HCT116 (cell line): ENCODE results near the gene LMX1A. TPM values are rescaled to one million over a fixed set of nuclear protein-coding genes. Genes with fewer than 3 reads are reported as not detected.

Source experiments
- ATAC-seq: fragments of 200-7000 bp; cut with Tn5 transposase; 2 replicates; pipeline ENCODE4 v1.9.1; 2020; ENCODE audit warnings: mild to moderate bottlenecking, moderate library complexity
- BruUV-seq: library from RNA; stranded (reverse); fragments of 400-500 nt; replicated peaks from 2 replicates; lab custom pipeline; 2021; lab: Mats Ljungman, UMichigan
- CTCF ChIA-PET: fragments of 300-600 bp; sonication (Branson Sonifier 250); formaldehyde crosslinking; loops from one replicate; lab custom pipeline; 2021; ENCODE audit warnings: antibody characterized with exemption; lab: Charles Lee
- POLR2A ChIA-PET: fragments of 300-600, 350-600 bp; sonication (Branson Sonifier 250); formaldehyde crosslinking; loops from one replicate; lab custom pipeline; 2021; ENCODE audit warnings: antibody characterized with exemption; lab: Charles Lee
- RAD21 ChIA-PET, 2 experiments: fragments of 300-600 bp; sonication (Branson Sonifier 250); formaldehyde crosslinking; loops; one replicate each; lab custom pipeline; 2023; ENCODE audit warnings: low total read pairs in 2 of 2; ENCODE audit not compliant: uncharacterized antibody in 2 of 2, unreplicated experiment in 2 of 2, low non-redundant PET in 1 of 2; lab: Charles Lee
- DNase-seq: peaks from one replicate; pipeline ENCODE4 v3.0.0-alpha.2; 2010; ENCODE audit warnings: low read depth, low spot score
- H2AFZ ChIP-seq: fragments of 200-600 bp; shearing (Covaris generic), sonication (generic); 2 replicates; pipeline ENCODE4 v1.6.1; 2017; ENCODE audit warnings: low read depth, mixed run types, mixed read lengths, antibody characterized with exemption, low read length; ENCODE audit not compliant: poor library complexity, severe bottlenecking
- H3K27ac ChIP-seq: 2 replicates; pipeline ENCODE4 v1.5.1; 2012; ENCODE audit warnings: low read depth, low read length
- H3K27me3 ChIP-seq: fragments of 200-600 bp; sonication (generic); 2 replicates; pipeline ENCODE4 v1.6.1; 2016; ENCODE audit warnings: mixed run types, low read length, mixed read lengths; ENCODE audit not compliant: insufficient read depth
- H3K36me3 ChIP-seq, 2 experiments: fragments of 200-500 bp in 1 of 2; fragments of 200-600 bp in 1 of 2; sonication (Bioruptor generic) in 1 of 2; sonication (generic) in 1 of 2; 2 replicates each; pipeline versions ENCODE4 v1.5.1 to v1.6.1; 2014 to 2016; ENCODE audit warnings: low read length in 2 of 2, inconsistent platforms in 1 of 2, mixed read lengths in 1 of 2, mixed run types in 1 of 2; ENCODE audit not compliant: insufficient read depth in 2 of 2, control insufficient read depth in 1 of 2
- H3K4me1 ChIP-seq, 2 experiments: fragments of 200-600 bp in 1 of 2; sonication (generic) in 1 of 2; 2 replicates each; pipeline versions ENCODE4 v1.5.1 to v1.6.1; 2012 to 2017; ENCODE audit warnings: low read length in 2 of 2, inconsistent platforms in 1 of 2, mild to moderate bottlenecking in 1 of 2, mixed read lengths in 1 of 2, mixed run types in 1 of 2, moderate library complexity in 1 of 2; ENCODE audit not compliant: insufficient read depth in 2 of 2, control insufficient read depth in 1 of 2
- H3K4me2 ChIP-seq: fragments of 200-600 bp; sonication (generic); 2 replicates; pipeline ENCODE4 v1.6.1; 2017; ENCODE audit warnings: mixed run types, low read length, mixed read lengths
- H3K4me3 ChIP-seq, 2 experiments: fragments of 200-600 bp in 1 of 2; sonication (generic) in 1 of 2; replicated peaks in 1 of 2; 2 replicates each; pipeline ENCODE4 v1.5.1; 2011 to 2016; ENCODE audit warnings: low read length in 2 of 2, control low read depth in 1 of 2, low read depth in 1 of 2, mild to moderate bottlenecking in 1 of 2, mixed read lengths in 1 of 2, mixed run types in 1 of 2
- H3K79me2 ChIP-seq: fragments of 200-600 bp; sonication (generic); 2 replicates; pipeline ENCODE4 v1.6.1; 2017; ENCODE audit warnings: mild to moderate bottlenecking, mixed run types, low read length, moderate library complexity, mixed read lengths; ENCODE audit not compliant: insufficient read depth
- H3K9ac ChIP-seq: fragments of 200-600 bp; sonication (generic); 2 replicates; pipeline ENCODE4 v1.6.1; 2016; ENCODE audit warnings: low read length, mixed read lengths
- H3K9me2 ChIP-seq: fragments of 200-600 bp; sonication (generic), shearing (Covaris generic); 2 replicates; pipeline ENCODE4 v1.6.1; 2017; ENCODE audit warnings: mixed run types, mild to moderate bottlenecking, moderate library complexity; ENCODE audit not compliant: insufficient read depth
- H3K9me3 ChIP-seq, 2 experiments: fragments of 200-500 bp in 1 of 2; fragments of 200-600 bp in 1 of 2; sonication (Bioruptor generic) in 1 of 2; sonication (generic) in 1 of 2; 2 replicates each; pipeline ENCODE4 v1.6.1; 2014 to 2017; ENCODE audit warnings: low read length in 2 of 2, mixed read lengths in 2 of 2, inconsistent platforms in 1 of 2, low read depth in 1 of 2, mild to moderate bottlenecking in 1 of 2, mixed run types in 1 of 2, moderate library complexity in 1 of 2; ENCODE audit not compliant: control insufficient read depth in 1 of 2, insufficient read depth in 1 of 2
- H4K20me1 ChIP-seq: fragments of 200-600 bp; sonication (generic), shearing (Covaris generic); 2 replicates; pipeline ENCODE4 v1.6.1; 2017; ENCODE audit warnings: mixed run types, mild to moderate bottlenecking, moderate library complexity; ENCODE audit not compliant: insufficient read depth
- CEBPB ChIP-seq: IDR thresholded peaks from 2 replicates; pipeline ENCODE4 v1.6.1; 2012; ENCODE audit warnings: low read depth
- ELF1 ChIP-seq: IDR thresholded peaks from 2 replicates; pipeline ENCODE4 v1.6.1; 2012; ENCODE audit warnings: low read depth, borderline replicate concordance
- EZH2 ChIP-seq: fragments of 200-600 bp; sonication (generic); IDR thresholded peaks from 2 replicates; pipeline ENCODE4 v1.6.1; 2017; ENCODE audit warnings: antibody characterized with exemption, mixed run types
- EZH2phosphoT487 ChIP-seq: fragments of 200-600 bp; IDR thresholded peaks from 2 replicates; pipeline ENCODE4 v1.6.1; 2018; ENCODE audit warnings: antibody characterized with exemption, borderline replicate concordance
- FOSL1 ChIP-seq: IDR thresholded peaks from 2 replicates; pipeline ENCODE4 v1.6.1; 2012; ENCODE audit warnings: low read depth
- JUND ChIP-seq: IDR thresholded peaks from 2 replicates; pipeline ENCODE4 v1.6.1; 2012
- POLR2A ChIP-seq: IDR thresholded peaks from 2 replicates; pipeline ENCODE4 v1.7.0; 2011; ENCODE audit warnings: borderline replicate concordance; ENCODE audit not compliant: insufficient read depth, insufficient read length; ENCODE audit errors: extremely low read depth
- POLR2AphosphoS5 ChIP-seq: IDR thresholded peaks from 2 replicates; pipeline ENCODE4 v1.6.1; 2011; ENCODE audit warnings: mild to moderate bottlenecking, low read depth, low read length, moderate library complexity
- RAD21 ChIP-seq: IDR thresholded peaks from 2 replicates; pipeline ENCODE4 v1.6.1; 2012; ENCODE audit warnings: low read depth, mild to moderate bottlenecking
- SIN3A ChIP-seq: IDR thresholded peaks from 2 replicates; pipeline ENCODE4 v1.6.1; 2012; ENCODE audit warnings: low read depth
- SP1 ChIP-seq: IDR thresholded peaks from 2 replicates; pipeline ENCODE4 v1.6.1; 2012; ENCODE audit warnings: low read depth
- SRF ChIP-seq: IDR thresholded peaks from 2 replicates; pipeline ENCODE4 v1.6.1; 2012; ENCODE audit warnings: low read depth
- YY1 ChIP-seq: IDR thresholded peaks from 2 replicates; pipeline ENCODE4 v1.6.1; 2011; ENCODE audit warnings: low read length, low read depth, moderate library complexity, mild to moderate bottlenecking; ENCODE audit not compliant: insufficient replicate concordance; ENCODE audit errors: extremely low read depth
- ZFX ChIP-seq: fragments of 450-650 bp; IDR thresholded peaks from 2 replicates; pipeline ENCODE4 v1.6.1; 2017
- ZNF274 ChIP-seq: fragments of 200-500 bp; sonication (Bioruptor generic); IDR thresholded peaks from 2 replicates; pipeline ENCODE4 v1.6.1; 2014; ENCODE audit warnings: mild to moderate bottlenecking, low read depth, low read length, inconsistent platforms
- intact Hi-C: fragments of 100-400 bp; cut with micrococcal nuclease; formaldehyde crosslinking; loops from 2 replicates; pipeline ENCODE4 v1.10.0; 2022
- total RNA-seq: library from RNA; stranded (reverse); gene quantifications from one replicate; pipeline ENCODE4 v1.2.1, GENCODE V29; 2021; ENCODE audit not compliant: unreplicated experiment
- TF ChIP-seq, protein P1 (sequence below): IDR thresholded peaks from 2 replicates; pipeline ENCODE4 v1.6.1; 2012
- TF ChIP-seq, protein P2 (sequence below): IDR thresholded peaks from 2 replicates; pipeline ENCODE4 v1.6.1; 2012; ENCODE audit warnings: low read depth
- TF ChIP-seq, protein P3 (sequence below): IDR thresholded peaks from 2 replicates; pipeline ENCODE4 v1.6.1; 2011; ENCODE audit warnings: mild to moderate bottlenecking, low read length, moderate library complexity; ENCODE audit not compliant: insufficient replicate concordance; ENCODE audit errors: extremely low read depth
- TF ChIP-seq, protein P4 (sequence below), 3 experiments: fragments of 200-600 bp in 1 of 3; sonication (generic) in 1 of 3; IDR thresholded peaks in 2 of 3; conservative IDR thresholded peaks in 1 of 3; 2 replicates each; pipeline ENCODE4 v1.5.1; 2012 to 2017; ENCODE audit warnings: low read depth in 2 of 3, low read length in 2 of 3, antibody characterized with exemption in 1 of 3, borderline replicate concordance in 1 of 3, control low read depth in 1 of 3, mild to moderate bottlenecking in 1 of 3, mixed read lengths in 1 of 3, mixed run types in 1 of 3, moderate library complexity in 1 of 3; ENCODE audit not compliant: insufficient read depth in 1 of 3
- TF ChIP-seq, protein P5 (sequence below): IDR thresholded peaks from 2 replicates; pipeline ENCODE4 v1.6.1; 2012

LMX1A gene
- total RNA-seq, 1 experiment from 2014 or later: not detected

DNA sequence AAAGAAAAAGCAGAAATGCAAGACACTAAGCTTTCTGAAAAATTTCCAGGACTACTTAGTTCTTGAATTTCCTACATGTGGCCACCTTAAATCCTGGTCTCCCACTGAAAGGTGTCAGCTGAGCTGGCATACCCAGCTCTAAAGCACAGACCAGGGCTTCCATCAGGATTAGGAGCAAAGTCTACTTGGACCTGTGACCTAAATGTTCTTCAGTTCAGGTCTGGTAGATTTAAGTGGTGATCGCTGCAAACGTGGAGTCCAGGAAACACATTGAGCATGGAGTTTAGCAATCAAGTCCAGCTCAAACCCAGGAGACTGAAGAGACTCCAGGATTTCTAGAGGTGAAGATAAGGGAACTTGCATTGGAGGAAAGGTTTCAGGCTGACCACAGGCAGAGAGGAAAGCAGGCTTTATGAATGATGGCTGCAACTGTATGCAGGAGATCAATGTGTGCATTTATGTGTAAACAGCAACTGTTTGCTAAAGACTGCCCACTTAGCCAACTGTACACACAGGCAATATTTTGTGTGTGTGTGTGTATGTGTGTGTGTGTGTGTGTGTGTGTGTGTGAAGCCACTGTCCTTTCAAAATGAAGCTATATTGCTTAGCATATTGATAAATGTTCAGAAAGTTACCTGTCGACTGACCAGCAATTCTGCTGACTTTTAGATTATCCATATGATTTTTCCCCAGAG lies 75.2 kb downstream of the LMX1A start:
- no peaks in the 10 kb centered on the region for H4K20me1 ChIP-seq
- no peaks in the 10 kb centered on the region for H3K9me2 ChIP-seq
- no TSS peak for BruUV-seq
- intact Hi-C loops: no loop called here
- H2AFZ ChIP-seq: no peak overlapping the region
- H3K4me2 ChIP-seq: no peak overlapping the region
- no peak overlapping the region for H3K4me3 ChIP-seq
- H3K27ac ChIP-seq: no peak overlapping the region
- TF ChIP-seq, protein P1, sequence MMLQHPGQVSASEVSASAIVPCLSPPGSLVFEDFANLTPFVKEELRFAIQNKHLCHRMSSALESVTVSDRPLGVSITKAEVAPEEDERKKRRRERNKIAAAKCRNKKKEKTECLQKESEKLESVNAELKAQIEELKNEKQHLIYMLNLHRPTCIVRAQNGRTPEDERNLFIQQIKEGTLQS: no peak
- TF ChIP-seq, protein P2, sequence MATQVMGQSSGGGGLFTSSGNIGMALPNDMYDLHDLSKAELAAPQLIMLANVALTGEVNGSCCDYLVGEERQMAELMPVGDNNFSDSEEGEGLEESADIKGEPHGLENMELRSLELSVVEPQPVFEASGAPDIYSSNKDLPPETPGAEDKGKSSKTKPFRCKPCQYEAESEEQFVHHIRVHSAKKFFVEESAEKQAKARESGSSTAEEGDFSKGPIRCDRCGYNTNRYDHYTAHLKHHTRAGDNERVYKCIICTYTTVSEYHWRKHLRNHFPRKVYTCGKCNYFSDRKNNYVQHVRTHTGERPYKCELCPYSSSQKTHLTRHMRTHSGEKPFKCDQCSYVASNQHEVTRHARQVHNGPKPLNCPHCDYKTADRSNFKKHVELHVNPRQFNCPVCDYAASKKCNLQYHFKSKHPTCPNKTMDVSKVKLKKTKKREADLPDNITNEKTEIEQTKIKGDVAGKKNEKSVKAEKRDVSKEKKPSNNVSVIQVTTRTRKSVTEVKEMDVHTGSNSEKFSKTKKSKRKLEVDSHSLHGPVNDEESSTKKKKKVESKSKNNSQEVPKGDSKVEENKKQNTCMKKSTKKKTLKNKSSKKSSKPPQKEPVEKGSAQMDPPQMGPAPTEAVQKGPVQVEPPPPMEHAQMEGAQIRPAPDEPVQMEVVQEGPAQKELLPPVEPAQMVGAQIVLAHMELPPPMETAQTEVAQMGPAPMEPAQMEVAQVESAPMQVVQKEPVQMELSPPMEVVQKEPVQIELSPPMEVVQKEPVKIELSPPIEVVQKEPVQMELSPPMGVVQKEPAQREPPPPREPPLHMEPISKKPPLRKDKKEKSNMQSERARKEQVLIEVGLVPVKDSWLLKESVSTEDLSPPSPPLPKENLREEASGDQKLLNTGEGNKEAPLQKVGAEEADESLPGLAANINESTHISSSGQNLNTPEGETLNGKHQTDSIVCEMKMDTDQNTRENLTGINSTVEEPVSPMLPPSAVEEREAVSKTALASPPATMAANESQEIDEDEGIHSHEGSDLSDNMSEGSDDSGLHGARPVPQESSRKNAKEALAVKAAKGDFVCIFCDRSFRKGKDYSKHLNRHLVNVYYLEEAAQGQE: no peak
- no peak for TF ChIP-seq FOSL1
- TF ChIP-seq ZFX: no peak
- TF ChIP-seq ELF1: no peak
- TF ChIP-seq EZH2phosphoT487: no peak
- TF ChIP-seq, protein P3, sequence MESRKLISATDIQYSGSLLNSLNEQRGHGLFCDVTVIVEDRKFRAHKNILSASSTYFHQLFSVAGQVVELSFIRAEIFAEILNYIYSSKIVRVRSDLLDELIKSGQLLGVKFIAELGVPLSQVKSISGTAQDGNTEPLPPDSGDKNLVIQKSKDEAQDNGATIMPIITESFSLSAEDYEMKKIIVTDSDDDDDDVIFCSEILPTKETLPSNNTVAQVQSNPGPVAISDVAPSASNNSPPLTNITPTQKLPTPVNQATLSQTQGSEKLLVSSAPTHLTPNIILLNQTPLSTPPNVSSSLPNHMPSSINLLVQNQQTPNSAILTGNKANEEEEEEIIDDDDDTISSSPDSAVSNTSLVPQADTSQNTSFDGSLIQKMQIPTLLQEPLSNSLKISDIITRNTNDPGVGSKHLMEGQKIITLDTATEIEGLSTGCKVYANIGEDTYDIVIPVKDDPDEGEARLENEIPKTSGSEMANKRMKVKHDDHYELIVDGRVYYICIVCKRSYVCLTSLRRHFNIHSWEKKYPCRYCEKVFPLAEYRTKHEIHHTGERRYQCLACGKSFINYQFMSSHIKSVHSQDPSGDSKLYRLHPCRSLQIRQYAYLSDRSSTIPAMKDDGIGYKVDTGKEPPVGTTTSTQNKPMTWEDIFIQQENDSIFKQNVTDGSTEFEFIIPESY: no peak
- no peak for TF ChIP-seq JUND
- TF ChIP-seq EZH2: no peak
- TF ChIP-seq POLR2A: no peak
- TF ChIP-seq CEBPB: no peak
- no peak for TF ChIP-seq SIN3A
- TF ChIP-seq, protein P4, sequence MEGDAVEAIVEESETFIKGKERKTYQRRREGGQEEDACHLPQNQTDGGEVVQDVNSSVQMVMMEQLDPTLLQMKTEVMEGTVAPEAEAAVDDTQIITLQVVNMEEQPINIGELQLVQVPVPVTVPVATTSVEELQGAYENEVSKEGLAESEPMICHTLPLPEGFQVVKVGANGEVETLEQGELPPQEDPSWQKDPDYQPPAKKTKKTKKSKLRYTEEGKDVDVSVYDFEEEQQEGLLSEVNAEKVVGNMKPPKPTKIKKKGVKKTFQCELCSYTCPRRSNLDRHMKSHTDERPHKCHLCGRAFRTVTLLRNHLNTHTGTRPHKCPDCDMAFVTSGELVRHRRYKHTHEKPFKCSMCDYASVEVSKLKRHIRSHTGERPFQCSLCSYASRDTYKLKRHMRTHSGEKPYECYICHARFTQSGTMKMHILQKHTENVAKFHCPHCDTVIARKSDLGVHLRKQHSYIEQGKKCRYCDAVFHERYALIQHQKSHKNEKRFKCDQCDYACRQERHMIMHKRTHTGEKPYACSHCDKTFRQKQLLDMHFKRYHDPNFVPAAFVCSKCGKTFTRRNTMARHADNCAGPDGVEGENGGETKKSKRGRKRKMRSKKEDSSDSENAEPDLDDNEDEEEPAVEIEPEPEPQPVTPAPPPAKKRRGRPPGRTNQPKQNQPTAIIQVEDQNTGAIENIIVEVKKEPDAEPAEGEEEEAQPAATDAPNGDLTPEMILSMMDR (IDR thresholded peaks at IDR 0.05 in 2 of 3, conservative IDR thresholded peaks at IDR 0.05 in 1 of 3; ENCODE audit: borderline replicate concordance in 1 of 3, insufficient read depth in 1 of 3, low read depth in 2 of 3, low read length in 2 of 3): no peak
- no peak for TF ChIP-seq ZNF274
- no peak for TF ChIP-seq RAD21
- no peak for TF ChIP-seq YY1
- TF ChIP-seq, protein P5, sequence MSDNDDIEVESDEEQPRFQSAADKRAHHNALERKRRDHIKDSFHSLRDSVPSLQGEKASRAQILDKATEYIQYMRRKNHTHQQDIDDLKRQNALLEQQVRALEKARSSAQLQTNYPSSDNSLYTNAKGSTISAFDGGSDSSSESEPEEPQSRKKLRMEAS: no peak
- no peak for TF ChIP-seq SP1
- no peak for TF ChIP-seq SRF
- no peak for TF ChIP-seq POLR2AphosphoS5
- POLR2A ChIA-PET: no interaction called here
- H3K9me3 ChIP-seq: no peaks in the 10 kb centered on the region
- peaks cover 69% of the 10 kb centered on the region for H3K27me3 ChIP-seq
- no peaks in the 10 kb centered on the region for H3K4me1 ChIP-seq
- no peaks in the 10 kb centered on the region for H3K79me2 ChIP-seq
- H3K9ac ChIP-seq: no peak overlapping the region
- no peak for DNase-seq
- CTCF ChIA-PET: no interaction called here
- ATAC-seq: no peak
- RAD21 ChIA-PET: no interaction called here
- H3K36me3 ChIP-seq: no peaks in the 10 kb centered on the region
